K562 (cell line): ENCODE results near the gene NDUFB1. TPM values are rescaled to one million over a fixed set of nuclear protein-coding genes. Genes with fewer than 3 reads are reported as not detected.

ENCODE experiments used
- CBX2 ChIP-seq: fragments of 200-600 bp; sonication (generic); IDR thresholded peaks from one replicate; pipeline ENCODE4 v1.6.1; 2012; ENCODE audit warnings: mild to moderate bottlenecking, low read length, inconsistent platforms; ENCODE audit not compliant: insufficient read depth, poor library complexity, severe bottlenecking
- CHD1 ChIP-seq: fragments of 200-600 bp; sonication (generic); IDR thresholded peaks from one replicate; pipeline ENCODE4 v1.6.1; 2012; ENCODE audit warnings: mild to moderate bottlenecking, moderate library complexity, low read length, inconsistent platforms
- ETV5 ChIP-seq: sonication (generic); formaldehyde crosslinking; IDR thresholded peaks from 2 replicates; pipeline ENCODE4 v1.4.0; 2020; ENCODE audit warnings: low read depth, mild to moderate bottlenecking, missing genetic modification reagents
- KLF1 ChIP-seq: fragments of 450-650 bp; IDR thresholded peaks from 2 replicates; pipeline ENCODE4 v1.6.1; 2016; ENCODE audit warnings: missing genetic modification characterization, missing compliant biosample characterization
- MEF2D ChIP-seq: conservative IDR thresholded peaks from 2 replicates; pipeline ENCODE4 v1.6.1; 2016; ENCODE audit warnings: low read depth, missing genetic modification characterization, missing compliant biosample characterization
- MTA1 ChIP-seq: fragments of 450-650 bp; IDR thresholded peaks from 2 replicates; pipeline ENCODE4 v1.6.1; 2017; ENCODE audit warnings: borderline replicate concordance
- NFYB ChIP-seq: IDR thresholded peaks from 2 replicates; pipeline ENCODE4 v1.6.1; 2011; ENCODE audit warnings: mild to moderate bottlenecking, moderate library complexity; ENCODE audit not compliant: insufficient read length; ENCODE audit errors: extremely low read depth
- RFX5 ChIP-seq: IDR thresholded peaks from 2 replicates; pipeline ENCODE4 v1.6.1; 2011; ENCODE audit warnings: low read depth, mild to moderate bottlenecking, improper control_type of control experiment, low read length
- TBP ChIP-seq: optimal IDR thresholded peaks from 2 replicates; pipeline ENCODE3; 2011; ENCODE audit warnings: low read depth, low read length, improper control_type of control experiment
- TCF7L2 ChIP-seq: fragments of 150-350 bp; IDR thresholded peaks from 2 replicates; pipeline ENCODE4 v1.6.1; 2016; ENCODE audit warnings: low read depth, mild to moderate bottlenecking, low read length, moderate library complexity
- ZC3H4 ChIP-seq: sonication (generic); formaldehyde crosslinking; IDR thresholded peaks from 2 replicates; pipeline ENCODE4 v1.9.0; 2021; ENCODE audit warnings: missing genetic modification reagents, borderline replicate concordance
- polyA plus RNA-seq, 8 experiments: library from polyadenylated mRNA; depleted of rRNA in 4 of 8; stranded (reverse) in 5 of 8; unstranded in 3 of 8; fragments of >200 nt; fragmentation: Nextera tagmentation in 2 of 8; fragmentation: Illumina TruSeq in 1 of 8; extraction: Ambion mirVana in 2 of 8; extraction: Trizol in 1 of 8; gene quantifications; 2 replicates each; pipeline versions ENCODE4 v1.2.1 to v1.2.3, GENCODE V29; 2011 to 2014; ENCODE audit warnings: inconsistent platforms in 1 of 8, missing spikeins in 1 of 8
- total RNA-seq, 7 experiments: library from RNA; depleted of rRNA in 6 of 7; stranded (reverse); fragments of >200 nt in 6 of 7; fragmentation: Illumina TruSeq in 2 of 7; extraction: Trizol in 2 of 7; gene quantifications; 2 replicates each; pipeline versions ENCODE4 v1.2.1 to v1.2.3, GENCODE V29; 2011 to 2021; ENCODE audit warnings: low replicate concordance in 1 of 7
- TF ChIP-seq, protein P1 (sequence below): conservative IDR thresholded peaks from 2 replicates; pipeline ENCODE4 v1.6.1; 2011; ENCODE audit warnings: low read depth, mild to moderate bottlenecking, low read length; ENCODE audit not compliant: control insufficient read depth
- TF ChIP-seq, protein P2 (sequence below), 2 experiments: fragments of 450-650 bp; IDR thresholded peaks; 2 replicates each; pipeline ENCODE4 v1.6.1; 2016
- TF ChIP-seq, protein P3 (sequence below): IDR thresholded peaks from 3 replicates; pipeline ENCODE4 v1.6.1; 2011; ENCODE audit warnings: borderline replicate concordance, mild to moderate bottlenecking, moderate library complexity; ENCODE audit not compliant: insufficient read length; ENCODE audit errors: extremely low read depth
- TF ChIP-seq, protein P4 (sequence below): sonication (generic); formaldehyde crosslinking; IDR thresholded peaks from 2 replicates; pipeline ENCODE4 v1.8.1; 2023; ENCODE audit warnings: mild to moderate bottlenecking, missing genetic modification reagents
- TF ChIP-seq, protein P5 (sequence below): fragments of 450-650 bp; formaldehyde crosslinking; IDR thresholded peaks from 2 replicates; pipeline ENCODE4 v1.4.0; 2022; ENCODE audit warnings: missing genetic modification characterization

NDUFB1 gene
- total and polyA plus RNA-seq, 9 of the 15 experiments (the other 6 are each of a cell fraction or from before 2014, with no cell fraction given): 102 to 767 (median 325) TPM

DNA sequence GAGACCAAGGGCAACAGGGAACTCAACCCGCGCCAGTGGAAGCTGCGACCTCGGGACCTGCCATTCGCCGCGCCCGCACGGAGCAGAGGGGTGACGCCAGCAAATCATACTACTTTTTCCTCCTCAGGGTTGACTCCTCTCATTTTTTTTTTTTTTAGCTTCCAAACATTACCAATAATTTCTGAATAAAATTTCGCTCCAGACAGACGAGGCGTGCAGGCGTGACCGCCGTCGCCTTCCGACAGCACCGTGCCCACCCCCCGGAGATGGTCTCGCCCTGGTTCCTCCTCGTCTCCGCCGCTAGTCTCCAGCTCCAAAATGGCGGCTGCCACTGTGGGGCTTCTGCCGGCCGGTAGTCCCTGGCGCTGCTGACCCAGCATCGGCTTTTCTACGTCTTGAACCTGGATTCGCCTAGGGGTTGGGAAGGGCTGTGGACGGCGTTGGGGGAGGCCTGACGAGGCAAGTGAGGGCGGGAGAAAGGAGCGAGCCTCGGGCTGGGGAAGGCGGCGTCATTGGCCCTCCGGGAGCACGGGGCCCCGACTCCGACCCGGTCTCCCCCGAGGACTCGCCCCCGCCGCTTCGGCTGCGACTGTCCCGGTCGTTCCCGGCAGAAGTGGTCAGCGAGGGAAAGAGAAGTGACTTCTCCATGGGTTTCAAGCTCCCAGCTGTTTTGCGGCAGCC is at the start of gene NDUFB1, which contains the start of gene CPSF2 (continued):
- TF ChIP-seq, protein P1, sequence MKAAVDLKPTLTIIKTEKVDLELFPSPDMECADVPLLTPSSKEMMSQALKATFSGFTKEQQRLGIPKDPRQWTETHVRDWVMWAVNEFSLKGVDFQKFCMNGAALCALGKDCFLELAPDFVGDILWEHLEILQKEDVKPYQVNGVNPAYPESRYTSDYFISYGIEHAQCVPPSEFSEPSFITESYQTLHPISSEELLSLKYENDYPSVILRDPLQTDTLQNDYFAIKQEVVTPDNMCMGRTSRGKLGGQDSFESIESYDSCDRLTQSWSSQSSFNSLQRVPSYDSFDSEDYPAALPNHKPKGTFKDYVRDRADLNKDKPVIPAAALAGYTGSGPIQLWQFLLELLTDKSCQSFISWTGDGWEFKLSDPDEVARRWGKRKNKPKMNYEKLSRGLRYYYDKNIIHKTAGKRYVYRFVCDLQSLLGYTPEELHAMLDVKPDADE: 0 out of 2 replicates have a peak, but pooled peaks have one; percentile 34
- no peak for TF ChIP-seq ZC3H4
- TF ChIP-seq, protein P2, sequence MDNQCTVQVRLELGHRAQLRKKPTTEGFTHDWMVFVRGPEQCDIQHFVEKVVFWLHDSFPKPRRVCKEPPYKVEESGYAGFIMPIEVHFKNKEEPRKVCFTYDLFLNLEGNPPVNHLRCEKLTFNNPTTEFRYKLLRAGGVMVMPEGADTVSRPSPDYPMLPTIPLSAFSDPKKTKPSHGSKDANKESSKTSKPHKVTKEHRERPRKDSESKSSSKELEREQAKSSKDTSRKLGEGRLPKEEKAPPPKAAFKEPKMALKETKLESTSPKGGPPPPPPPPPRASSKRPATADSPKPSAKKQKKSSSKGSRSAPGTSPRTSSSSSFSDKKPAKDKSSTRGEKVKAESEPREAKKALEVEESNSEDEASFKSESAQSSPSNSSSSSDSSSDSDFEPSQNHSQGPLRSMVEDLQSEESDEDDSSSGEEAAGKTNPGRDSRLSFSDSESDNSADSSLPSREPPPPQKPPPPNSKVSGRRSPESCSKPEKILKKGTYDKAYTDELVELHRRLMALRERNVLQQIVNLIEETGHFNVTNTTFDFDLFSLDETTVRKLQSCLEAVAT (IDR thresholded peaks at IDR 0.05): no peak
- TF ChIP-seq, protein P3, sequence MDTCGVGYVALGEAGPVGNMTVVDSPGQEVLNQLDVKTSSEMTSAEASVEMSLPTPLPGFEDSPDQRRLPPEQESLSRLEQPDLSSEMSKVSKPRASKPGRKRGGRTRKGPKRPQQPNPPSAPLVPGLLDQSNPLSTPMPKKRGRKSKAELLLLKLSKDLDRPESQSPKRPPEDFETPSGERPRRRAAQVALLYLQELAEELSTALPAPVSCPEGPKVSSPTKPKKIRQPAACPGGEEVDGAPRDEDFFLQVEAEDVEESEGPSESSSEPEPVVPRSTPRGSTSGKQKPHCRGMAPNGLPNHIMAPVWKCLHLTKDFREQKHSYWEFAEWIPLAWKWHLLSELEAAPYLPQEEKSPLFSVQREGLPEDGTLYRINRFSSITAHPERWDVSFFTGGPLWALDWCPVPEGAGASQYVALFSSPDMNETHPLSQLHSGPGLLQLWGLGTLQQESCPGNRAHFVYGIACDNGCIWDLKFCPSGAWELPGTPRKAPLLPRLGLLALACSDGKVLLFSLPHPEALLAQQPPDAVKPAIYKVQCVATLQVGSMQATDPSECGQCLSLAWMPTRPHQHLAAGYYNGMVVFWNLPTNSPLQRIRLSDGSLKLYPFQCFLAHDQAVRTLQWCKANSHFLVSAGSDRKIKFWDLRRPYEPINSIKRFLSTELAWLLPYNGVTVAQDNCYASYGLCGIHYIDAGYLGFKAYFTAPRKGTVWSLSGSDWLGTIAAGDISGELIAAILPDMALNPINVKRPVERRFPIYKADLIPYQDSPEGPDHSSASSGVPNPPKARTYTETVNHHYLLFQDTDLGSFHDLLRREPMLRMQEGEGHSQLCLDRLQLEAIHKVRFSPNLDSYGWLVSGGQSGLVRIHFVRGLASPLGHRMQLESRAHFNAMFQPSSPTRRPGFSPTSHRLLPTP: no peak
- no peak for TF ChIP-seq CBX2
- TF ChIP-seq KLF1: no peak
- no peak for TF ChIP-seq ETV5 (CRISPR knock-in tag)
- peak; percentile 89 for TF ChIP-seq TCF7L2
- TF ChIP-seq TBP: peak; percentile 94
- TF ChIP-seq NFYB: no peak
- TF ChIP-seq, protein P4, sequence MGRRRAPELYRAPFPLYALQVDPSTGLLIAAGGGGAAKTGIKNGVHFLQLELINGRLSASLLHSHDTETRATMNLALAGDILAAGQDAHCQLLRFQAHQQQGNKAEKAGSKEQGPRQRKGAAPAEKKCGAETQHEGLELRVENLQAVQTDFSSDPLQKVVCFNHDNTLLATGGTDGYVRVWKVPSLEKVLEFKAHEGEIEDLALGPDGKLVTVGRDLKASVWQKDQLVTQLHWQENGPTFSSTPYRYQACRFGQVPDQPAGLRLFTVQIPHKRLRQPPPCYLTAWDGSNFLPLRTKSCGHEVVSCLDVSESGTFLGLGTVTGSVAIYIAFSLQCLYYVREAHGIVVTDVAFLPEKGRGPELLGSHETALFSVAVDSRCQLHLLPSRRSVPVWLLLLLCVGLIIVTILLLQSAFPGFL (CRISPR knock-in tag): no peak
- TF ChIP-seq, protein P5, sequence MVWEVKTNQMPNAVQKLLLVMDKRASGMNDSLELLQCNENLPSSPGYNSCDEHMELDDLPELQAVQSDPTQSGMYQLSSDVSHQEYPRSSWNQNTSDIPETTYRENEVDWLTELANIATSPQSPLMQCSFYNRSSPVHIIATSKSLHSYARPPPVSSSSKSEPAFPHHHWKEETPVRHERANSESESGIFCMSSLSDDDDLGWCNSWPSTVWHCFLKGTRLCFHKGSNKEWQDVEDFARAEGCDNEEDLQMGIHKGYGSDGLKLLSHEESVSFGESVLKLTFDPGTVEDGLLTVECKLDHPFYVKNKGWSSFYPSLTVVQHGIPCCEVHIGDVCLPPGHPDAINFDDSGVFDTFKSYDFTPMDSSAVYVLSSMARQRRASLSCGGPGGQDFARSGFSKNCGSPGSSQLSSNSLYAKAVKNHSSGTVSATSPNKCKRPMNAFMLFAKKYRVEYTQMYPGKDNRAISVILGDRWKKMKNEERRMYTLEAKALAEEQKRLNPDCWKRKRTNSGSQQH (CRISPR knock-in tag): no peak
- TF ChIP-seq MEF2D: no peak
- TF ChIP-seq RFX5: no peak
- no peak for TF ChIP-seq CHD1
- TF ChIP-seq MTA1: no peak
